PC-9 (cell line): ENCODE results near the gene PHF19.

ENCODE experiments used
- CTCF ChIP-seq: fragments of 200-600 bp; sonication (generic); conservative IDR thresholded peaks from 2 replicates; pipeline ENCODE4 v1.6.1; 2017; ENCODE audit warnings: mixed run types, antibody characterized with exemption, mild to moderate bottlenecking, moderate library complexity
- EZH2 ChIP-seq: fragments of 200-600 bp; sonication (generic); IDR thresholded peaks from 2 replicates; pipeline ENCODE4 v1.8.0; 2017; ENCODE audit warnings: antibody characterized with exemption, low read depth

- TF ChIP-seq CTCF (no peak), EZH2 (no peak)
These were observed 1.4 kb downstream of the PHF19 start for GRCh38 chr9:120875643-120875953.
